ENCODE data around the gene ZXDB.
"Not testable (repeated sequence)": the region's sequence is repeated elsewhere in the genome, so short reads cannot be mapped to it uniquely, and the experiment has no call there.

Gene ZXDB

GRCh38 chrX:57591284-57592159 is at the start of gene ZXDB:
Gene ZXDB, plus strand, starts transcription at chrX:57592011. Its CDS starts 38 bp downstream, at chrX:57592049.
- CTCF ChIA-PET; DNase-seq (ENCODE audit: extremely low spot score); POLR2A ChIA-PET: not testable (repeated sequence)

GRCh38 chrX:57565198-57565597 is 26.6 kb upstream of the ZXDB start:
- TF ChIP-seq CTCF (IDR thresholded peaks at IDR 0.05; ENCODE audit: control extremely low read depth, extremely low read depth, low read depth, missing control alignments), result no peak
- ChIA-PET POLR2A (no interaction called here), CTCF (interaction anchor here (0.6 kb wide), 1 partner anchor 14 kb away, joined by 3 read pairs; no protein-coding TSS in a partner anchor)
- no peak for DNase-seq (ENCODE audit: extremely low spot score)

DNA sequence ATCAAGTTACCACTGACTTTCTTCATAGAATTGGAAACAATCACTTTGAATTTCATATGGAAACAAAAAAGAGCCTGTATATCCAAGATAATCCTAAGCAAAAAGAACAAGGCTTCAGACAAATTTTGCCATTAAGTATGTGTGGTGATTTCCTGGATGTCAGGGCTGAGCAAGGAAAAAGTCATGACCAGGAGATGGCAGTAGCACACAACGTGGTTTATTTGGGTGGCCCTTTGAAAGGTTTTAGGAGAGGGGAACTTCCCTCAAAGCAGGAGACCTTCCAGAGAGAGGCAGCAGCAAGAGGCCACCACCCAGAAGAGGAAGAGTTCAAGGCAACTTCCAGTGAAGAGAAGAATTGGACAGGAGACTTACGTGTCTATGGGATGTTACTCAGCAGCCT is 18.1 kb upstream of the ZXDB start:
- ChIA-PET CTCF (interaction anchor here (0.7 to 1.4 kb wide), 2 partner anchors 10 to 14 kb away, joined by 3 to 4 read pairs; no protein-coding TSS in a partner anchor), POLR2A (no interaction called here)
- no peak for DNase-seq (ENCODE audit: extremely low spot score)
- peak; percentile 38 for TF ChIP-seq CTCF (IDR thresholded peaks at IDR 0.05; ENCODE audit: control extremely low read depth, extremely low read depth, low read depth, missing control alignments)

DNA sequence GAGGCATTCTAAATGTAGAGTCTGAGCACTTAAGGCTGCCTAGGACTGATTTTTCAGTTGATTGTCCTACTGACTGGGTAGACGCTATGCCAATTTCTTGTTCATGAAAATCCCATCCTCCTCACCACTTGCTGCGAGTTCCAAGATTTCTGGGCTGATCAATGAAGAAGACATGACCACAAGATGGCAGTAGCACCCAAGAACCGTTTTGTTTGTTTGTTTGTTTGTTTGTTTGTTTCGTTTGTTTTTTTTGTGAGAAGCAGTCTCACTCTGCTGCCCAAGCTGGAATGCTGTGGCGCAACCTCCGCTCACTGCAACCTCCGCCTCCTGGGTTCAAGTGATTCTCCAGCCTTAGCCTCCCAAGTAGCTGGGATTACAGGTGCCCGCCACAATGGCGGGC is 8.9 kb upstream of the ZXDB start:
- peak; percentile 17 for TF ChIP-seq CTCF (IDR thresholded peaks at IDR 0.05; ENCODE audit: control extremely low read depth, extremely low read depth, low read depth, missing control alignments)
- DNase-seq (ENCODE audit: extremely low spot score); POLR2A ChIA-PET: not testable (repeated sequence)
- CTCF ChIA-PET, result interaction anchor here (1.7 kb wide), 1 partner anchor 8 kb away, joined by 4 read pairs; no protein-coding TSS in a partner anchor

DNA sequence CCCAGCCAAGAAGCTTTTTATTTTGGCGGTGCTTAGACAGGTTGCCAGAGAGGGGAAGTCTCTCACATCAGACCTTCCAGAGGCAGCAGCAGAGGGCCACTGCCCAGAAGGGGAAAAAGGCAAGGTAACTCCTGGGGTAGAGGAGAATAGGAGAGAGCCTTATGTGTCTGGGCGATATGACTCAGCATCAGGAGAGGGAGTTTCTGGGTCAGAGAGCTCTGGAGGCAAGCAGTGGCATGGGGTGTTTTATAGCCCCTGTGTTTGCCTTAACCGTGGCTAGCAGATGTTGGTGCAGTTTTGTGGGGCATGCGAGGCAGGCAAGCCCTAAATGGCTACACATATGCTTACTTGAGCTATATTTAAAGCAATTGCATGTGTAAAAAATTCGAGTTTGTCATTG is 8.3 kb upstream of the ZXDB start:
- TF ChIP-seq CTCF (IDR thresholded peaks at IDR 0.05; ENCODE audit: control extremely low read depth, extremely low read depth, low read depth, missing control alignments), result no peak
- ChIA-PET POLR2A (no interaction called here), CTCF (interaction anchor here (1.7 kb wide), 1 partner anchor 9 kb away, joined by 4 read pairs; no protein-coding TSS in a partner anchor)
- DNase-seq (ENCODE audit: extremely low spot score), result no peak

GRCh38 chrX:57586360-57586759 is 5.5 kb upstream of the ZXDB start:
- CTCF ChIA-PET, result no interaction called here
- no peak for DNase-seq (ENCODE audit: extremely low spot score)
- POLR2A ChIA-PET, result no interaction called here
- TF ChIP-seq CTCF (IDR thresholded peaks at IDR 0.05; ENCODE audit: control extremely low read depth, extremely low read depth, low read depth, missing control alignments), result no peak

DNA sequence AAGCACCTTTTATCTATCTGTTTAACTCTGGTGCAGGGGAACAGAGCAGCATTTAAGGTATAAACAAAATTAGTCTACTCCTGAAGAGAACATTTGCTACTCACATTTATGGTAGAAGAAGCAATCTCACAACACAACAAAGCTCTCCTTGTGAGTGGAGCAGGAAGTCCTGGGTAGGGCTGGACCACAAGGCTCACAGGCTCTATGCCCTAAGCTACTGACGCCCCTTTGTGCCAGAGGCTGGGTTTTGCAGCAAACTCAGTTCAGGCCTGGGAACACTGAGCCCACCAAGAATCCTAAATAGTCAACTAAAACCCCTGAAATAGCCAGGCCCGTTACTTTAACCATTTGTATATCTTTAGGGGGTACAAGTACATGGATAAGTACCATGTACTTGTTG is 4.7 kb upstream of the ZXDB start:
- DNase-seq (ENCODE audit: extremely low spot score), result no peak
- POLR2A ChIA-PET, result no interaction called here
- CTCF ChIA-PET, result interaction anchor here (1.0 to 1.1 kb wide), 2 partner anchors 11 to 13 kb away, joined by 3 read pairs; no protein-coding TSS in a partner anchor

More for the DNA sequence above, 4.7 kb upstream of the ZXDB start:
- TF ChIP-seq CTCF (IDR thresholded peaks at IDR 0.05; ENCODE audit: control extremely low read depth, extremely low read depth, low read depth, missing control alignments), result no peak
